ENCODE measurements around the gene ALPL. TPM values are rescaled to one million over a fixed set of nuclear protein-coding genes. Genes with fewer than 3 reads are reported as not detected.

ALPL gene
- total RNA-seq, 6 donors from 2014 or later, result 72.3 to 327 (median 182) TPM

DNA sequence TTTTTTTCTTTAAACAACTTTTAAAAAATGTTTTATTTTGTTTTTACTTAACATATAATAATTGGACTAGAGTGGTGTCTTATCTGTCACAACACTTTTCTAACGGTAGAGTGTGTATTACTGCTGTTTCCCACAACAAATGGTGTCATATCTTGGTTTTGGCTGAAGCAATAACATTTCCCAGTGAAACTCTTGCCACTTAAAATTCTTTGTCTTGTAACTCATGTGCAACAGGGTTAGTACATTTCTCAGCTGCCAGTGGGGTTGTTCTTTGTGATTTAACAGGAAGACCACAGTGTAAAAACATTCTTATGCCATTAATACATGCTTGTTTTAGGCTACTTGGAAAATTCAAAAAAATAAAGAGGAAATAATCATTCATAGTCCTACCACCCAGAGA, 43.5 kb downstream of the ALPL start:
- Histone ChIP-seq H3K4me3 (no peak overlapping the region), H3K9me3 (no peaks in the 10 kb centered on the region), H3K36me3 (no peaks in the 10 kb centered on the region), H3K27me3 (no peaks in the 10 kb centered on the region), H3K27ac (peak overlapping the region in 3 of 4 donors; percentile 34 to 73 (median 54)), H3K4me1 (peaks cover 0 to 8% (median 4%) of the 10 kb centered on the region in 4 donors)
- peak in 1 of 2 donors; percentile 80 for ATAC-seq (ENCODE audit: low FRiP score in 2 of 2)
- no peak for DNase-seq
- TF ChIP-seq EP300 (IDR thresholded peaks at IDR 0.05), result no peak
- no peak for TF ChIP-seq POLR2A (IDR thresholded peaks at IDR 0.05)
- TF ChIP-seq, protein P1, sequence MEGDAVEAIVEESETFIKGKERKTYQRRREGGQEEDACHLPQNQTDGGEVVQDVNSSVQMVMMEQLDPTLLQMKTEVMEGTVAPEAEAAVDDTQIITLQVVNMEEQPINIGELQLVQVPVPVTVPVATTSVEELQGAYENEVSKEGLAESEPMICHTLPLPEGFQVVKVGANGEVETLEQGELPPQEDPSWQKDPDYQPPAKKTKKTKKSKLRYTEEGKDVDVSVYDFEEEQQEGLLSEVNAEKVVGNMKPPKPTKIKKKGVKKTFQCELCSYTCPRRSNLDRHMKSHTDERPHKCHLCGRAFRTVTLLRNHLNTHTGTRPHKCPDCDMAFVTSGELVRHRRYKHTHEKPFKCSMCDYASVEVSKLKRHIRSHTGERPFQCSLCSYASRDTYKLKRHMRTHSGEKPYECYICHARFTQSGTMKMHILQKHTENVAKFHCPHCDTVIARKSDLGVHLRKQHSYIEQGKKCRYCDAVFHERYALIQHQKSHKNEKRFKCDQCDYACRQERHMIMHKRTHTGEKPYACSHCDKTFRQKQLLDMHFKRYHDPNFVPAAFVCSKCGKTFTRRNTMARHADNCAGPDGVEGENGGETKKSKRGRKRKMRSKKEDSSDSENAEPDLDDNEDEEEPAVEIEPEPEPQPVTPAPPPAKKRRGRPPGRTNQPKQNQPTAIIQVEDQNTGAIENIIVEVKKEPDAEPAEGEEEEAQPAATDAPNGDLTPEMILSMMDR (IDR thresholded peaks at IDR 0.05), result no peak
- no peak for TF ChIP-seq POLR2AphosphoS5 (IDR thresholded peaks at IDR 0.05)
- WGBS, 2 donors, result 0 to 12% methylated on average over 1 of the region's 1 CpG

DNA sequence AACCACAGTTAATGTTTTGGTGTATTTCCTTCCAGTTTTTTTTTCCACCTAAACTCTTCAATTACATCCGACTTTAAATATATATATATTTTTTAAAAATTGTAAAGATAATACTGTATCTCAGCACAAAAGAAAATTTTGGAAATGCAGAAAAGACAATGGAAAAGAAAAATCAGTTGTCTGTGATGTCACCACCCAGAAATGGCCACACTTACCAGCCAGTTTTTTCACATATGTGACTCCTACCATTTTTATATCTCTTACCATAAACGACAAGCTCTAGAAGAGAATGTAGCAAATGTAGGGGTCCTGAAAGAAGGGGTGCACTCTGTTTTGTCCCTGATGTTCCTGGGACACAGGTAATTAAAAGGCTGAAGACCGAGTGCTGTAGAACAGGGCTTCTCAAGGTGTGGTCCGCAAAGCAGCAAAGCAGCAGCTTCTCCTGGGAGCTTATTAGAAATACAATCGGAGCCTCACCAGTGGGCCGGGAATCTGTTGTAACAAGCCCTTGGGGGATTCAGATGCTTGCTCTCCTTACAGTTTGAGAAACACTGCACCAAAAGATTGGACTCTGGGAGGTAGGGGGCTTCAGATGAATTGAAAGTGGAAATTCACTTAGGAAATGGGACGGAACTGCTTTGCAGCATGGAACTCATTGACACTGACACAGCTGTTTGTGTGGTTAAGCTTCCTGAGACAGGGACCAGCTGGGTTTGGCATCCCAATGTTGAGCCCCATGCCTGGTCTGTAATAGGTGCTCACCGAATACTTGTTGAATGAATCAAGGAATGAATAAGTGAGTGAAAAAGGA, 44.1 kb downstream of the ALPL start:
- 54 to 60% methylated on average over 8 of the region's 8 CpGs for WGBS, 2 donors
- Histone ChIP-seq H3K4me3 (no peak overlapping the region), H3K27ac (peak overlapping the region in 3 of 4 donors; percentile 69 to 73 (median 70)), H3K27me3 (no peaks in the 10 kb centered on the region), H3K4me1 (peaks cover 0 to 8% (median 4%) of the 10 kb centered on the region in 4 donors), H3K9me3 (no peaks in the 10 kb centered on the region), H3K36me3 (no peaks in the 10 kb centered on the region)
- TF ChIP-seq EP300 (IDR thresholded peaks at IDR 0.05) (no peak), POLR2AphosphoS5 (IDR thresholded peaks at IDR 0.05) (no peak), POLR2A (IDR thresholded peaks at IDR 0.05) (no peak)
- TF ChIP-seq, protein P1 (IDR thresholded peaks at IDR 0.05), result no peak
- DNase-seq (no peak), ATAC-seq (ENCODE audit: low FRiP score in 2 of 2) (no peak)

DNA sequence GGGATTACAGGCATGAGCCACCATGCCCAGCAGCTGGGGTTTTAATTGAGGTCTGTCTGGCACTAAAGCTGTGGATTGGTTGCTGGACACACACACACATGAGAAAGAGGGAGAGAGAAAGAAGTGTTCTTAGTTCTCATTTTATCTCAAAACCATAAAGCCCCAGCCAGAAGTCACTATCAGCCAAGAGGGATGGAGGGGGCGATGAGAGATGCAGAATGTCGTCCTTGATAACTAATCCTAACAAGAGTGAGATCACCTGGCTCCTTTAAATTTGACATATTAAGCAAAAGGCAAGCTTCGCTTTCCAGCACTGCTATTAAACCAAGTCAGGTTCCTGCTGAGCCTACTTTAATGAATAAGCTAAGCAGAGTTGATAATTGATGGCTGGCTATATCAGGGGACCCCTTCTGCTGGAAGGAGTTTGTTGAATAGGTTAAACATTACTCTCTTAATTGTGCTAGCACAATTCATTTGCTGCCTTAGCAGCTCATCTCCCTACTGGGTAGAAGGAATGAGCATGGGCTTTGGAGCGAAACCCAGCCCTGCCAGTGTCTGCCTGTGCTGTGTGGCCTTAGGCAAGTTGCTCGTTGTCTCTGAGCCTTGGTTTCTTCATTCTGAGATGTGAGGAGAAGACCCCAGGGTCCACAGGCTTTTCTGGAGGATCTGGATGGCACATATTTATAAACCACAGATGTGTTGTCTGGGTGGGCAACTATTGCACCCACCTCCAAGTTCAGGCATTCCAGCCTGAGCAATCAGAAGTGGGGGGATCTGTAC, 50.8 kb downstream of the ALPL start:
- no peaks in the 10 kb centered on the region for H3K9me3 ChIP-seq
- 87 to 89% methylated on average over 5 of the region's 5 CpGs for WGBS, 2 donors
- DNase-seq, result no peak
- no peak overlapping the region for H3K27ac ChIP-seq
- H3K36me3 ChIP-seq, result peaks cover 0 to 20% (median 0%) of the 10 kb centered on the region in 4 donors
- H3K4me3 ChIP-seq, result no peak overlapping the region
- no peaks in the 10 kb centered on the region for H3K4me1 ChIP-seq
- ATAC-seq (ENCODE audit: low FRiP score in 2 of 2), result no peak
- no peaks in the 10 kb centered on the region for H3K27me3 ChIP-seq
- TF ChIP-seq POLR2AphosphoS5 (IDR thresholded peaks at IDR 0.05) (no peak), EP300 (IDR thresholded peaks at IDR 0.05) (no peak), POLR2A (IDR thresholded peaks at IDR 0.05) (no peak)
- TF ChIP-seq, protein P1 (IDR thresholded peaks at IDR 0.05), result no peak

DNA sequence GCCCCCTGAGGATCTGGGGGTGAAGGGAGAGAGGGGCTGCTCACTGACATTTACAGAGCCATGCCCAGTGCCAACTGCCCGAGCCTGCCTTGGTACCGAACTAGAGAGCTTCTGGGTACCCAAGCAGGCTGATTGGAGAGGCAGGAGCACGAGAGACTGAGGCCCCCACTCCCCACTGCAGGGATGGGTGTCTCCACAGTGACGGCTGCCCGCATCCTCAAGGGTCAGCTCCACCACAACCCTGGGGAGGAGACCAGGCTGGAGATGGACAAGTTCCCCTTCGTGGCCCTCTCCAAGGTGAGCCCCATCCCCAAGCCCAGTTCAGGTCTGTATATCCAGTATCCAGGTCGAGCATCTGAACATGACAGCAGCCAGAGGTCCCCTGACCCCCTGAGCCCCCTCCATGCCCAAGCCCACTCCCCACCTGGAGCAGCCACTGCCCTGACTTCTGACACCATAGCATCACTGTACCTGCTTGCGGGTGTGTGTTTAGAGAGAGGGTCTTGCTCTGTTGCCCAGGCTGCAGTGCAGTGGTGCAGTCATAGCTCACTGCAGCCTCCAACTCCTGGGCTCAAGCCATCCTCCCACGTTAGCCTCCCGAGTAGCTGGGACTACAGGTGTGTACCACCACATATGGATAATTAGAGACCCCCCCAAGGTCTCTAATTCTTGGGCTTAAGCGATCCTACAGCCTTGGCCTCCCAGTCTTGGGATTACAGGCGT, 51.9 kb downstream of the ALPL start:
- H3K9me3 ChIP-seq, result no peaks in the 10 kb centered on the region
- peaks cover 0 to 20% (median 0%) of the 10 kb centered on the region in 4 donors for H3K36me3 ChIP-seq
- no peaks in the 10 kb centered on the region for H3K27me3 ChIP-seq
- TF ChIP-seq POLR2AphosphoS5 (IDR thresholded peaks at IDR 0.05) (no peak), POLR2A (IDR thresholded peaks at IDR 0.05) (no peak), EP300 (IDR thresholded peaks at IDR 0.05) (no peak)
- TF ChIP-seq, protein P1 (IDR thresholded peaks at IDR 0.05), result no peak
- no peaks in the 10 kb centered on the region for H3K4me1 ChIP-seq
- no peak for DNase-seq
- no peak overlapping the region for H3K27ac ChIP-seq
- ATAC-seq (ENCODE audit: low FRiP score in 2 of 2), result no peak
- 88 to 98% methylated on average over 4 to 12 of the region's 12 CpGs for whole genome bisulfite sequencing, 2 donors
- no peak overlapping the region for H3K4me3 ChIP-seq

Data from upper lobe of left lung (tissue), 6 donors.